ENCODE data around the gene MOGAT1.

Gene MOGAT1, protein sequence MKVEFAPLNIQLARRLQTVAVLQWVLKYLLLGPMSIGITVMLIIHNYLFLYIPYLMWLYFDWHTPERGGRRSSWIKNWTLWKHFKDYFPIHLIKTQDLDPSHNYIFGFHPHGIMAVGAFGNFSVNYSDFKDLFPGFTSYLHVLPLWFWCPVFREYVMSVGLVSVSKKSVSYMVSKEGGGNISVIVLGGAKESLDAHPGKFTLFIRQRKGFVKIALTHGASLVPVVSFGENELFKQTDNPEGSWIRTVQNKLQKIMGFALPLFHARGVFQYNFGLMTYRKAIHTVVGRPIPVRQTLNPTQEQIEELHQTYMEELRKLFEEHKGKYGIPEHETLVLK

DNA sequence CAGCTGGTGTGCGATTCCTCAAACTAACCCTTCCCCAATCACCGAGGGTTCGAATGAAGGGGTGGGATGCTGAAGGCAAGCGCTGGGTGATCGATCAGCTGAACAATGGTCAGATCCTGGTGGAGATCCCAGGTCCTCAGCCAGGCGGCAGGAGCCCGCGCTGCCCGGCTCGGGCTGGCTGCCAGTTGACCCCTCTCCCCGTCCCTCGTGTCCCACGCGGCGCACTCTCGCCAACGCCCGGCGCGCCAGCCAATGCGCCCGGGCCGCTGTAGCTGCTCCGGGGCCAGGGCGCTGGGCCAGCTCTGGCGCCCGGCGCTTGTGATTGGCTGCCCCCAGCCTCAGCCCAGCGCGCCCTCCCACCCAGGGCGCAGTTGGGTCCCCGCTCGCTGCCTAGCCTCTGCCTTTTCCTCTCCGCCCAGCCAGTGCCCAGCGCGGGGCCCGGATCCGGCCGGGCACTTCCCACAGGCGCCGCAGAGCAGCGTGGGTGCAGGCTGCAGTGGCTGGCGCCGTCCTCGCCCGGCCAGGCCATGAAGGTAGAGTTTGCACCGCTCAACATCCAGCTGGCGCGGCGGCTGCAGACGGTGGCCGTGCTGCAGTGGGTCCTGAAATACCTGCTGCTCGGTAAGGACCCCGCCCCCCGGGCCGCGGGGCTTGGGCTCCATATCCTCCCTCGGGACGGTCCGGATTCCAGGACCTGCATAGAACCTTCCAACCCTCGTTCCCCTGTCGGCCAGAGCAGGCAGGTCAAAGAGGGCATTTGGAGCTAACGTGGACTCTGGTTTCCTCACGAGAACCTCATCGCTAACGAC, at the start of gene MOGAT1:
TSS of gene MOGAT1 (plus strand) at position 400 of the 809 bp plus-strand sequence. CDS start at position 528, 128 bp downstream.
- ChIA-PET CTCF (interaction anchor here (0.7 to 2.2 kb wide), 3 partner anchors 12 to 647 kb away, joined by 3 to 10 read pairs (median 4); no protein-coding TSS in a partner anchor), POLR2A (ENCODE audit: low non-redundant PET) (no interaction called here)
- no peak for DNase-seq (ENCODE audit: low spot score)
- no peak for TF ChIP-seq CTCF (conservative IDR thresholded peaks at IDR 0.05; ENCODE audit: low read depth)
- H3K27ac ChIP-seq = no peak within 1 kb of the TSS

GRCh38 chr2:222621893-222622292, 49.6 kb upstream of the MOGAT1 start:
- TF ChIP-seq CTCF (conservative IDR thresholded peaks at IDR 0.05; ENCODE audit: low read depth) = no peak
- H3K27ac ChIP-seq = no peak overlapping the region
- CTCF ChIA-PET = interaction anchor here (0.6 kb wide), 1 partner anchor 1467 kb away, joined by 3 read pairs; no protein-coding TSS in a partner anchor
- DNase-seq (ENCODE audit: low spot score) = no peak
- POLR2A ChIA-PET (ENCODE audit: low non-redundant PET) = no interaction called here

- CTCF ChIA-PET = no interaction called here
- no peak overlapping the region for H3K27ac ChIP-seq
- TF ChIP-seq CTCF (conservative IDR thresholded peaks at IDR 0.05; ENCODE audit: low read depth) = no peak
- POLR2A ChIA-PET (ENCODE audit: low non-redundant PET) = no interaction called here
- DNase-seq (ENCODE audit: low spot score) = no peak
Observed at GRCh38 chr2:222622910-222623309, 48.5 kb upstream of the MOGAT1 start.

- no peak for TF ChIP-seq CTCF (conservative IDR thresholded peaks at IDR 0.05; ENCODE audit: low read depth)
- POLR2A ChIA-PET (ENCODE audit: low non-redundant PET) = no interaction called here
- H3K27ac ChIP-seq = no peak overlapping the region
- CTCF ChIA-PET = interaction anchor here (0.7 kb wide), 1 partner anchor 10 kb away, joined by 3 read pairs; no protein-coding TSS in a partner anchor
- no peak for DNase-seq (ENCODE audit: low spot score)
Observed at GRCh38 chr2:222623756-222624309, 47.6 kb upstream of the MOGAT1 start.

DNA sequence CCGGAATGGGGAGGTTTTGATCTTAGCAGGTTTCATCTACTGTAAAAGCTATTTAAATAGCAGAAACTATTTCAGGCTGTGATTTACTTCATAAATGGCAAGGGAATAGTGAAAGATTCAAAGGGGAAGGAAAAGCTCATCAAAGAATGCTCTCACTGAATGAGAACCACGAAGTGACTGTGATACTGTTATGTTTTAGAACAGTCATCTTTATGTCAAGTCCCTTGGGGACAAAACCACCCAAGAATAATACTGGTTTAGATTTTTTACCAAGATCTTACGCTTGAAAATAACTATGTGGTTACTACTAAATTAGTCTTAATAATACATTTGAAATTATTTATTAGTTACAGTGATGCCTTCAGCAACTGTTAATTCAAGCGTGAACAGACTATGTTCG, 43.7 kb upstream of the MOGAT1 start:
- POLR2A ChIA-PET (ENCODE audit: low non-redundant PET) = no interaction called here
- no peak for DNase-seq (ENCODE audit: low spot score)
- no peak overlapping the region for H3K27ac ChIP-seq
- TF ChIP-seq CTCF (conservative IDR thresholded peaks at IDR 0.05; ENCODE audit: low read depth) = no peak
- CTCF ChIA-PET = no interaction called here

- no peak for TF ChIP-seq CTCF (conservative IDR thresholded peaks at IDR 0.05; ENCODE audit: low read depth)
- ChIA-PET POLR2A (ENCODE audit: low non-redundant PET) (no interaction called here), CTCF (interaction anchor here (0.6 kb wide), 1 partner anchor 22 kb away, joined by 6 read pairs; no protein-coding TSS in a partner anchor)
- H3K27ac ChIP-seq = no peak overlapping the region
- DNase-seq (ENCODE audit: low spot score) = no peak
Observed at GRCh38 chr2:222635295-222635694, 36.2 kb upstream of the MOGAT1 start.
